GM12892 (cell line): ENCODE measurements around the gene OSBPL3.

ENCODE experiments used
- POLR2A ChIP-seq: IDR thresholded peaks from 2 replicates; pipeline ENCODE4 v1.6.1; 2011; ENCODE audit warnings: low read depth, low read length, control low read depth
- POLR2AphosphoS5 ChIP-seq: IDR thresholded peaks from 2 replicates; pipeline ENCODE4 v1.6.1; 2011; ENCODE audit warnings: low read depth, low read length, control low read depth

- no peak for TF ChIP-seq POLR2AphosphoS5
- TF ChIP-seq POLR2A = no peak
These were observed 122.4 kb downstream of the OSBPL3 start for GRCh38 chr7:24857623-24858022.
